Stomach (tissue), 4 donors: ENCODE data around the gene TXLNB.

ENCODE experiments used
- CTCF ChIP-seq, 7 experiments: fragments of 450-650 bp in 4 of 7; fragments of 200-600 bp in 3 of 7; sonication (generic) in 3 of 7; IDR thresholded peaks; one replicate each; pipeline ENCODE4 v1.5.1; 2016 to 2019; ENCODE audit warnings: antibody characterized with exemption in 7 of 7, control low read depth in 2 of 7, mild to moderate bottlenecking in 1 of 7
- POLR2AphosphoS5 ChIP-seq, 3 donors: sonication (generic); formaldehyde crosslinking; IDR thresholded peaks; one replicate each; pipeline ENCODE4 v1.6.1; 2016; ENCODE audit warnings: antibody characterized with exemption in 3 of 3

GRCh38 chr6:139288496-139289040, 3.2 kb downstream of the TXLNB start:
- no peak for TF ChIP-seq POLR2AphosphoS5 (IDR thresholded peaks at IDR 0.05)
- no peak for TF ChIP-seq CTCF (IDR thresholded peaks at IDR 0.05)
